ENCODE data around the gene PRAC1.

The PRAC1 gene

DNA sequence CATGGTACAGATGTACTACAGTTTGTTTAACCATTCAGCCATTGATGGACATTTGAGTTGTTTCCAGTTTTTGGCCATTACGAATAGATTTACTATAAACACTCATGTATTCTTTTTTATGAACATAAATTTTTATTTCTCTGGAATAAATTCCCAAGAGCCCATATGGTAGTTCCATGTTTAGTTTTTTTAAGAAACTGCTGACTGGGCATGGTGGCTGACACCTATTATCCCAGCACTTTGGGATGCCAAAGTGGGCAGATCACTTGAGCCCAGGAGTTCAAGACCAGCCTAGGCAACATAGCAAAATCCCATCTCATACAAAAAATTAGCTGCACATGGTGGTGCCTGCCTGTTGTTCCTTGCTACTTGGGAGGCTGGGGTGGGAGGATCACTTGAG, 30.3 kb downstream of the PRAC1 start:
- DNase-seq: no peak

DNA sequence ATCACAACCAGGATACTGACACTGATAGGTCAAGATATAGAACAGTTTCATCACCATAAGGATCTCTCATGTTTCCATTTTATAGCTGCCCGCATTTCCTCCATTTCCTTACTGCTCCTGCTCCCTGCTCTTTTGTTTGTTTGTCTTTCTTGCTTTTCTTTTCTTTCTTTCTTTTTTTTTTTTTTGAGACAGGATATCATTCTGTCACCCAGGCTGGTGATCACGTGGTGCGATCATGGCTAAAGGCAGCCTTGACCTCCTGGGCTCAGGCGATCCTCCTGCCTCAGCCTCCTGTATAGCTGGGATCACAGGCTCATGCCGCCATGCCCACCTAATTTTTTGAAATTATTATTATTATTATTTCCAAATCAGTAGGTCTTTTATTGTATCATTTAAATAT, 31.7 kb downstream of the PRAC1 start:
- DNase-seq: no peak

DNA sequence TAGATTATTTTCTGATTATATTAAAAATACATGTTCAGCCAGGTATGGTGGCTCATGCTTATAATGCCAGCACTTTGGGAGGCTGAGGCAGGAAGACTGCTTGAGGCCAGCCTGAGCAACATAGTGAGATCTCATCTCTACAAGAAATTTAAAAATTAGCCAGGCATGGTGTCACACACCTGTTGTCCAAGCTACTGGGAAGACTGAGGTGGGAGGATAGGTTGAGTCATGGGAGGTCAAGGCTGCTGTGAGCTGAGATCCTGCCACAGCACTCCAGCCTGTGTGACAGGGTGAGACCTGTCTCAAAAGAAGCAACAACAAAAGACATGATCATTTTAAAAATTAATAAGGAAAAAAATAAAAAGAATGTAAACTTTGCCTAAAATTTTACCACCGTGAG, 40.7 kb downstream of the PRAC1 start:
- DNase-seq: no peak

DNA sequence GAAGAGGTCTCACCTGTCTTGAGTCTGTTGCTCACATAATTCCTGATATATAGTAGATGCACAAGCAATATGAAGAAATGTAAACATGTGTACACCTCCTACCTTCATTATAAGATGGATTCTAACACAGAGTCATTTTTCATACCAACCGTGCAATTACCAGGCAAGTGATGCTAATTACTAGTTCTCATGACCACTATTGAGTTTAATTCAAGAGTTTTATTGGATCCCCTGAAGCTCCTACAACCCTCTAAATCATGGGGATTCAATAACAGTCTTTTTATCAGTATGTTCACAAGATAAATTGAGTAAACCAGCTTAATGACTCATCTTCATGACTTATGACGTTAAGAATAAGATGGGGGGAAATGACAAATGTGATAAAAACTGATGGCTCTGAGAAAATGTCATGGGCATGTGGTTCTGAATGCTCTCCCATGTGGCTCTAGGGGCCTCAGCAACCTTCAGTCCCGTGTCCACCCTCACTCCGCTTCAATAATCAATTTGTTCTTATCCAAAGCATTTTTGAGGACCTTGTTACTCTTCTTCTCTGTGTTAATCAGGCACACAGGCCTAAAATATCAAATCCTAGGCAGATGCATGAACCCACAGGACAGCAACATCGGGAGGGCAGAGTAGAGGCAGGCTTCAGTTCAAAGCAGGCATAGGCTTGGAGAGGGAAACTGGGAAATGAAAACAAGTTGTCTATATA, 42.8 kb downstream of the PRAC1 start:
- no peak for DNase-seq

DNA sequence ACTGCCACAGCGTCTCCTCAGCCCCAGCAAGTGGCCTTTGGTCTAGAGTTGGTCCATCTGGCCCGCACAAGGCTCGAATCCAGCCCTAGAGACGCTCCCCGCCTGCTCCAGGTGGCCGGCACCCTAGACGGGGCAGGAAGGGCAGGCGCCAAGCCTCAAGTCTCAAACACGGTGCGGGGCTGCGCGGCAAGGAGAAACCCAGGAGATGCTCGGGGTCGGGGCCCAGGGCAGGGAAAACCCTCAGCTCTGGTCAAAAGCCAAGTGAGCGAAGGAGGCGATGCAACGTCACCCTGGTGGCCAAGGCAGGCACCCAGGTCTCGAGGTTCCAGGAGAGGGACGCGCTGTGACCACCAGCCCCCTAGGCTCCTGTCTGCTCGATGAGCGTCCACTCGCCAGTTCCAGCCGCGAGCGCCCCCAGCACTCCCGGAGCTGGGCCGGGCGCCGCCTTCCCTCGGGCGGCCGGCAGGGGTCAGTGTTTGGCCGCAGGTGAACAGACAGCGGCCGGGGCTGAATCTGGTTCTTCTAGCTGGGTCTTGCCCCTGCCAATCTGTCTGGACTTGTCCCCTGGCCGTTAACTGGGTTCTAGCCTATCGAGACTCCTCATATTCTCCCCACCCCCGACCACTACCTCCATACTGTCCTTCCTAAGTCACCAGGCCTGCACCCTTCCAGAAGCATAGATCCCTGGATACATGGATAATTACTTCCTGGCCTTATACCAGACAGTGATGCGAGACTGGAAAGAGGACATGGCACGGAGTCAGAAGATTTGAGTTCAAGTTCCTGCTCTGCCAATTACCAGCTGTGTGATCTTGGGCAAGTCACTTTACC, 44.0 kb downstream of the PRAC1 start:
- peak; percentile 73 for DNase-seq

DNA sequence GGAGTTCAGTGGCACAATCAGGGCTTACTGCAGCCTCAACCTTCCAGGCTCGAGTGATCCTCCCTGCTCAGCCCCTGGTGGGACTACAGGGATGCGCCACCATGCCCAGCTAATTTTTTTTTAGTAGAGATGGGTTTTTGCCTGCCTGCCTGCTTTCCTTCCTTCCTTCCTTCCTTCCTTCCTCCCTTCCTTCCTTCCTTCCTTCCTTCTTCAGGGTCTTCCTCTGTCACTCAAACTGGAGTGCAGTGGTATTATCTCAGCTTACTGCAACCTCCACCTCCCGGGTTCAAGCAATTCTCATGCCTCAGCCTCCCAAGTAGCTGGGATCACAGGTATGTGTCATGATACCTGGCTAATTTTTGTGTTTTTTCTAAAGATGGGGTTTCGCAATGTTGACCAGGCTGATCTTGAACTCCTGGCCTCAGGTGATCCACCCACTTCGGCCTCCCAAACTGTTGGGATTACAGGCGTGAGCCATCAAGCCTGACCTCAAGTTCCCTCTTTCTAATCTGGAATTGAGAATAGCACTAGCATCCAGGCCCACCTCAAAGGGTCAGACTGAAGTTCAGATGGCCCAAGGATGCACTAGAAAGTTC, 45.3 kb downstream of the PRAC1 start:
- DNase-seq: no peak

DNA sequence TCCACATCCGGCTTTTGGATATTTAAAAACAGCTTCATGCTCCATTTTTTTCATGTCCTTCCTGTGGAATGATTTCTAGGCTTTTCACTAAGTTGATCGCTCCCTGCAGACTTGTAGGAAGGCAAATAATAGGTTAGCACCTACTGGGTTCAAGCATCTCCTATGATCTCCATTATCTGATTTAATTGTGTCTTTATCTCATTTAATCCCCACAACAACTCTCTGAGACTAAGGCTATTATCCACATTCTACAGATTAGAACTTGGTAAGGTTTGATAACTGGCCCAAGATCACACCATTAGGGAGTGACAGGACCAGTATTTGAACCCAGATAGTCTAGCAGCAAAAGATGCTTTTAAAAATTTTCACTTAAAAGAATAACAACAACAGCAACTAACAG, 50.0 kb downstream of the PRAC1 start:
- DNase-seq: no peak

Data from activated naive CD4-positive, alpha-beta T cell treated with anti-CD3 and anti-CD28 coated beads, Interleukin-2, amount 50 U/mL, for 16 hours (primary cell).